Mesenchymal stem cell (in vitro differentiated cells and primary cell): Measurements from ENCODE around the gene ATE1.

Experiments used
- DNase-seq: peaks from one replicate; pipeline ENCODE4 v3.0.0-alpha.2; 2013
- H2AFZ ChIP-seq: one replicate; pipeline ENCODE4 v1.6.1; 2013; ENCODE audit warnings: low read depth, mild to moderate bottlenecking, control low read depth, inconsistent platforms, low read length, moderate library complexity
- H2AK5ac ChIP-seq: 2 replicates; pipeline ENCODE4 v1.6.1; 2013; ENCODE audit warnings: low read length, moderate library complexity, mild to moderate bottlenecking, inconsistent platforms; ENCODE audit not compliant: severe bottlenecking
- H2BK120ac ChIP-seq: one replicate; pipeline ENCODE4 v1.6.1; 2013; ENCODE audit warnings: low read depth, mild to moderate bottlenecking, inconsistent platforms, low read length, moderate library complexity
- H2BK12ac ChIP-seq, 2 experiments: one replicate each; pipeline ENCODE4 v1.6.1; 2013; ENCODE audit warnings: inconsistent platforms in 2 of 2, low read length in 2 of 2, mild to moderate bottlenecking in 2 of 2, moderate library complexity in 2 of 2, control low read depth in 1 of 2
- H2BK15ac ChIP-seq: one replicate; pipeline ENCODE4 v1.6.1; 2013; ENCODE audit warnings: mild to moderate bottlenecking, low read depth, inconsistent platforms; ENCODE audit not compliant: poor library complexity, severe bottlenecking
- H2BK5ac ChIP-seq: 2 replicates; pipeline ENCODE4 v1.6.1; 2013; ENCODE audit warnings: low read depth, mild to moderate bottlenecking, low read length, control low read depth, inconsistent platforms; ENCODE audit not compliant: poor library complexity, severe bottlenecking
- H3K14ac ChIP-seq, 2 experiments: one replicate each; pipeline ENCODE4 v1.6.1; 2013; ENCODE audit warnings: inconsistent platforms in 2 of 2, low read length in 2 of 2, control low read depth in 1 of 2, mild to moderate bottlenecking in 1 of 2, moderate library complexity in 1 of 2
- H3K18ac ChIP-seq, 2 experiments: one replicate each; pipeline ENCODE4 v1.6.1; 2013; ENCODE audit warnings: inconsistent platforms in 2 of 2, low read length in 2 of 2, control low read depth in 1 of 2, low read depth in 1 of 2, mild to moderate bottlenecking in 1 of 2
- H3K23ac ChIP-seq, 2 experiments: one replicate each; pipeline ENCODE4 v1.6.1; 2013; ENCODE audit warnings: inconsistent platforms in 2 of 2, low read length in 2 of 2, mild to moderate bottlenecking in 2 of 2, moderate library complexity in 2 of 2, control low read depth in 1 of 2
- H3K27ac ChIP-seq: 2 replicates; pipeline ENCODE4 v1.5.1; 2013; ENCODE audit warnings: mild to moderate bottlenecking, moderate library complexity, low read length, control low read depth, inconsistent platforms; ENCODE audit not compliant: poor library complexity, severe bottlenecking
- H3K27me3 ChIP-seq, 2 experiments: 2 replicates each; pipeline versions ENCODE4 v1.6.1 to v1.7.0; 2013; ENCODE audit warnings: low read length in 2 of 2, mild to moderate bottlenecking in 2 of 2, moderate library complexity in 2 of 2, control low read depth in 1 of 2, inconsistent platforms in 1 of 2; ENCODE audit not compliant: control insufficient read depth in 1 of 2, insufficient read depth in 1 of 2
- H3K36me3 ChIP-seq, 2 experiments: 2 replicates each; pipeline versions ENCODE4 v1.6.1 to v1.7.0; 2013; ENCODE audit warnings: low read length in 2 of 2, control low read depth in 1 of 2, inconsistent platforms in 1 of 2, low read depth in 1 of 2, mild to moderate bottlenecking in 1 of 2; ENCODE audit not compliant: insufficient read depth in 2 of 2, control insufficient read depth in 1 of 2
- H3K4ac ChIP-seq, 2 experiments: one replicate each; pipeline ENCODE4 v1.6.1; 2013; ENCODE audit warnings: inconsistent platforms in 2 of 2, low read length in 2 of 2, mild to moderate bottlenecking in 2 of 2, moderate library complexity in 2 of 2, control low read depth in 1 of 2, low read depth in 1 of 2
- H3K4me1 ChIP-seq: 2 replicates; pipeline ENCODE4 v1.6.1; 2013; ENCODE audit warnings: low read depth, low read length, control low read depth; ENCODE audit not compliant: control insufficient read depth, insufficient read depth
- H3K4me2 ChIP-seq: 2 replicates; pipeline ENCODE4 v1.6.1; 2013; ENCODE audit warnings: low read length, mild to moderate bottlenecking, inconsistent platforms; ENCODE audit not compliant: poor library complexity, severe bottlenecking
- H3K4me3 ChIP-seq, 2 experiments: 2 replicates each; pipeline versions ENCODE4 v1.5.1 to v1.7.0; 2013; ENCODE audit warnings: low read length in 2 of 2, mild to moderate bottlenecking in 2 of 2, control low read depth in 1 of 2, low read depth in 1 of 2; ENCODE audit not compliant: insufficient read depth in 1 of 2
- H3K79me1 ChIP-seq: replicated peaks from 2 replicates; pipeline ENCODE4 v1.6.1; 2013; ENCODE audit warnings: mild to moderate bottlenecking, control low read depth, low read length, inconsistent platforms; ENCODE audit not compliant: poor library complexity, severe bottlenecking
- H3K9ac ChIP-seq: 2 replicates; pipeline ENCODE4 v1.7.0; 2013; ENCODE audit warnings: mild to moderate bottlenecking, low read length, moderate library complexity
- H3K9me3 ChIP-seq: 2 replicates; pipeline ENCODE4 v1.7.0; 2013; ENCODE audit warnings: mild to moderate bottlenecking, low read length; ENCODE audit not compliant: control insufficient read depth
- H4K8ac ChIP-seq: one replicate; pipeline ENCODE4 v1.6.1; 2013; ENCODE audit warnings: inconsistent platforms, mild to moderate bottlenecking, low read length, moderate library complexity
- H4K91ac ChIP-seq: one replicate; pipeline ENCODE4 v1.6.1; 2013; ENCODE audit warnings: mild to moderate bottlenecking, low read length, inconsistent platforms
- WGBS: methylation state at CpG from one replicate; pipeline ENCODE4 v1.1.7; 2013; ENCODE audit warnings: mixed read lengths; 5-methylcytosine and 5-hydroxymethylcytosine counted together

The ATE1 gene

GRCh38 chr10:121694966-121695643 is 232.7 kb downstream of the ATE1 start:
- H4K91ac ChIP-seq: no peak overlapping the region

DNA sequence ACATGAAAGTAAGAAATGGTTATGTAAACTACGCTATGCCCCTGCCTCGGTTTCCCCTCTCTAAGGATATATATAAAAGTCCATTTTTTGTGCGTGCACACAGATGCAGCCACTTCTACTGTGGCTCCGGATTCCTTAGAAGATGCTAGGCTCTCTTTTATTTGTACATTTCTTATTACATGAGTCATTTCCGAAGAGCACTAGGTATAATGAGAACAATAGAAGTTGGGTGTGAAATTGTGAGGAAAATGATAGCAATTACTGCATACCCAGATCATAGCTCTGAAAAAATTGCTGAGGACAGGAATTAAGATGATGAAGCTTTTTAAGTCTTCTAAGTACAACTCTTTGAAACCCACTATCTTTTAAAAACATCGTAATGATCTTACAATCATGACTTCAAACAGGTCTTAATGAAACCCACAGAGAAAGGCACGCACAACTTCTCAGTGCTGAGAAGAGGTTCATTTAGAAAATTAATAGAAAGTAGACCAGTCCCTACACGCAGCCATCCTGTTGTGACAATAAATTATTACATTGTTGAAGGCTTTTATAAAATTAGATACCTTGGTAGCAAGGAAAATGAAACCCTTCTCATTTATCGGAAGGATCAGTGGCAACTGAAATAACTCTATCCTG is 233.4 kb downstream of the ATE1 start:
- Histone ChIP-seq H3K36me3 (no peaks in the 10 kb centered on the region), H2BK120ac (no peak overlapping the region), H3K4ac (no peak overlapping the region), H3K79me1 (no peaks in the 10 kb centered on the region), H3K4me2 (no peak overlapping the region), H3K27ac (no peak overlapping the region), H4K8ac (no peak overlapping the region), H2BK5ac (no peak overlapping the region), H3K9ac (no peak overlapping the region), H4K91ac (no peak overlapping the region), H3K18ac (no peak overlapping the region), H2AK5ac (no peak overlapping the region), H3K14ac (no peak overlapping the region), H3K4me1 (no peaks in the 10 kb centered on the region), H3K27me3 (peaks cover 0 to 28% of the 10 kb centered on the region in 2 experiments), H2BK15ac (no peak overlapping the region), H3K23ac (no peak overlapping the region), H2AFZ (no peak overlapping the region), H2BK12ac (no peak overlapping the region), H3K4me3 (no peak overlapping the region), H3K9me3 (no peaks in the 10 kb centered on the region)
- DNase-seq: no peak
- WGBS: 88% methylated on average over 5 of the region's 9 CpGs

More at GRCh38 chr10:121694966-121695643, 232.7 kb downstream of the ATE1 start:
- Histone ChIP-seq H3K79me1 (no peaks in the 10 kb centered on the region), H3K4me1 (no peaks in the 10 kb centered on the region), H3K27me3 (peaks cover 0 to 26% of the 10 kb centered on the region in 2 experiments), H3K9ac (no peak overlapping the region), H2BK12ac (no peak overlapping the region), H2AFZ (no peak overlapping the region), H2AK5ac (no peak overlapping the region), H3K14ac (no peak overlapping the region), H3K18ac (no peak overlapping the region), H2BK15ac (no peak overlapping the region), H2BK120ac (no peak overlapping the region), H3K4me2 (no peak overlapping the region), H3K4me3 (no peak overlapping the region), H3K27ac (no peak overlapping the region), H3K4ac (no peak overlapping the region), H3K23ac (no peak overlapping the region), H2BK5ac (no peak overlapping the region), H3K36me3 (no peaks in the 10 kb centered on the region), H4K8ac (no peak overlapping the region), H3K9me3 (no peaks in the 10 kb centered on the region)
- WGBS: 84% methylated on average over 8 of the region's 8 CpGs
- DNase-seq: no peak

- Histone ChIP-seq H3K4me1 (no peaks in the 10 kb centered on the region), H2AFZ (no peak overlapping the region)
These were observed 235.2 kb downstream of the ATE1 start for GRCh38 chr10:121692626-121693025.

GRCh38 chr10:121690970-121691369 is 236.9 kb downstream of the ATE1 start:
- H3K27ac ChIP-seq: no peak overlapping the region
- H3K9me3 ChIP-seq: no peaks in the 10 kb centered on the region
- H3K4me3 ChIP-seq: no peak overlapping the region
- no peak overlapping the region for H2AFZ ChIP-seq
- no peak overlapping the region for H3K4me2 ChIP-seq
- no peaks in the 10 kb centered on the region for H3K79me1 ChIP-seq
- no peak overlapping the region for H3K9ac ChIP-seq
- H3K36me3 ChIP-seq: no peaks in the 10 kb centered on the region
- no peak overlapping the region for H3K4ac ChIP-seq
- no peak overlapping the region for H2BK15ac ChIP-seq
- H2AK5ac ChIP-seq: no peak overlapping the region
- no peak overlapping the region for H3K18ac ChIP-seq
- H4K91ac ChIP-seq: no peak overlapping the region
- WGBS: 52% methylated on average over 3 of the region's 3 CpGs
- no peaks in the 10 kb centered on the region for H3K4me1 ChIP-seq
- DNase-seq: no peak
- peaks cover 9 to 37% of the 10 kb centered on the region in 2 experiments for H3K27me3 ChIP-seq
- no peak overlapping the region for H2BK12ac ChIP-seq
- H3K23ac ChIP-seq: no peak overlapping the region
- no peak overlapping the region for H2BK5ac ChIP-seq
- no peak overlapping the region for H2BK120ac ChIP-seq
- no peak overlapping the region for H3K14ac ChIP-seq
- no peak overlapping the region for H4K8ac ChIP-seq

More at GRCh38 chr10:121692626-121693025, 235.2 kb downstream of the ATE1 start:
- H3K9ac ChIP-seq: no peak overlapping the region
- H3K79me1 ChIP-seq: no peaks in the 10 kb centered on the region
- H3K18ac ChIP-seq: no peak overlapping the region
- H3K36me3 ChIP-seq: no peaks in the 10 kb centered on the region
- no peak overlapping the region for H2BK5ac ChIP-seq
- H3K4me3 ChIP-seq: no peak overlapping the region
- H3K23ac ChIP-seq: no peak overlapping the region
- H3K14ac ChIP-seq: no peak overlapping the region
- 89% methylated on average over 10 of the region's 10 CpGs for WGBS
- no peaks in the 10 kb centered on the region for H3K9me3 ChIP-seq
- H4K91ac ChIP-seq: no peak overlapping the region
- H4K8ac ChIP-seq: no peak overlapping the region
- H3K27me3 ChIP-seq: peaks cover 7 to 33% of the 10 kb centered on the region in 2 experiments
- H3K4me2 ChIP-seq: no peak overlapping the region
- H2BK15ac ChIP-seq: no peak overlapping the region
- DNase-seq: no peak
- H3K4ac ChIP-seq: no peak overlapping the region
- no peak overlapping the region for H2BK12ac ChIP-seq
- no peak overlapping the region for H3K27ac ChIP-seq
- no peak overlapping the region for H2AK5ac ChIP-seq
- no peak overlapping the region for H2BK120ac ChIP-seq
